Motor neuron (in vitro differentiated cells): Measurements from ENCODE around the gene BUB1. TPM values are rescaled to one million over a fixed set of nuclear protein-coding genes. Genes with fewer than 3 reads are reported as not detected.
A peak's percentile ranks its signal among the peaks of the same experiment; 100 is the strongest.

Experiments used
- ATAC-seq, 8 experiments: fragments of 200-7000 bp; cut with Tn5 transposase; replicated peaks in 6 of 8; 2 replicates each; pipeline ENCODE4 v1.8.0; 2021; ENCODE audit warnings: mild to moderate bottlenecking in 8 of 8, moderate library complexity in 8 of 8
- H3K27ac ChIP-seq, 2 donors: fragments of 250-450 bp; sonication (Bioruptor Pico); 2 replicates each; pipeline ENCODE4 v1.9.0; 2021; ENCODE audit warnings: antibody characterized with exemption in 2 of 2, mild to moderate bottlenecking in 2 of 2, moderate library complexity in 1 of 2
- H3K4me1 ChIP-seq, 2 donors: fragments of 250-450 bp; sonication (Bioruptor Pico); replicated peaks in 1 of 2; 2 replicates each; pipeline ENCODE4 v1.6.1; 2021; ENCODE audit warnings: antibody characterized with exemption in 2 of 2, mild to moderate bottlenecking in 2 of 2, moderate library complexity in 1 of 2
- H3K4me3 ChIP-seq, 5 donors: fragments of 250-450 bp; sonication (Bioruptor Pico); 2 replicates each; pipeline ENCODE4 v1.9.0; 2021; ENCODE audit warnings: antibody characterized with exemption in 5 of 5, mild to moderate bottlenecking in 5 of 5, moderate library complexity in 4 of 5
- WGBS, 10 experiments: fragments of 450-650 bp; shearing (Covaris generic); methylation state at CpG; one replicate each; pipeline ENCODE4 v1.0.0; 2022; 5-methylcytosine and 5-hydroxymethylcytosine counted together
- in situ Hi-C, 9 experiments: fragments of 400-800 bp; cut with MboI; loops; one replicate each; pipeline ENCODE4 v1.15.0; 2021; ENCODE audit warnings: low sequenced_read_pairs in 9 of 9, low pct_unique_long_range_greater_than_20kb in 2 of 9; ENCODE audit not compliant: unreplicated experiment in 9 of 9
- total RNA-seq, 8 experiments: library from RNA; unstranded; fragments of 300-600 nt; gene quantifications; 2 replicates each; pipeline versions ENCODE4 v1.2.3 to v1.2.4, GENCODE V29; 2022

Gene BUB1
- total RNA-seq, 8 experiments from 2014 or later, result 0.76 to 112 (median 17.4) TPM

DNA sequence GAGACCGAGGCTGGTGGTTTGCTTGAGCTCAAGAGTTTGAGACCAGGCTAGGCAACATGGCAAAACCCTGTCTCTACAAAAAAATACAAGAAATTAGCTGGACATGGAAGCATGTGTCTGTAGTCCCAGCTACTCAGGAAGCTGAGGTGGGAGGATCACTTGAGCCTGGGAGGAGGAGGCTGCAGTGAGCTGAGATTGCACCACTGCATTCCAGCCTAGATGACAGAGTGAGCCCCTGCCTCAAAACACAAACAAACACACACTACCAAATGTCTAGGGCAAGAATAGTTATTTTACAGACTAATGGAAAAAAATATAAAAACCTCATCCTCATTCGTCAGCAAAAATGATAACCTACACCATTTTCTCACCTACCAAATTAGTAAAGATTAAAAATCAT is 15.3 kb downstream of the BUB1 start:
- WGBS, 10 experiments, result 90 to 100% (median 100%) methylated on average over 1 to 2 of the region's 2 CpGs; no CpG with 5 or more reads in 1 of the 10 experiments
- Histone ChIP-seq H3K4me3 (no peak overlapping the region), H3K27ac (no peak overlapping the region), H3K4me1 (no peaks in the 10 kb centered on the region)
- no peak for ATAC-seq
- in situ Hi-C loops, result no loop called here

DNA sequence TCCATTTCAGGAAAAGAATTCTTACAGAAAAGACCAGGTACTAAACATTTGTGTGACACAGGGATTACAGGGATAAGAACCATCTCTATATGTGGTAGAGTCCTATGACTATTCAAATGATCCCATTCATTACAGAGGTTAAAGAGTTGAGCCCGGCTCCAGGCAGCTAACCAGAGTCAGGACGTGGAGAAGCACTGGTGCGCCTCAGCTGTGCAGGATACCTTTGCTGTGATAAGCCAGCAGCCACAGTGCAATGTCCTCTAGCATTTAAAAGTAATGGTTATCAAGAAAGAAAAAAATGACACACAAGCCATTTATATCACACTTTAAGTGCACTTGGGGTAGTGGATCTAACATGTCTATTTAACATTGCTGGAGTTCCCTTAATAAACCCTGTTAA is 17.3 kb downstream of the BUB1 start:
- 89 to 100% (median 100%) methylated on average over 1 to 3 of the region's 3 CpGs; no CpG with 5 or more reads in 5 of the 10 experiments for WGBS, 10 experiments
- Histone ChIP-seq H3K4me3 (no peak overlapping the region), H3K4me1 (no peaks in the 10 kb centered on the region), H3K27ac (no peak overlapping the region)
- in situ Hi-C loops, result no loop called here
- ATAC-seq, result no peak

DNA sequence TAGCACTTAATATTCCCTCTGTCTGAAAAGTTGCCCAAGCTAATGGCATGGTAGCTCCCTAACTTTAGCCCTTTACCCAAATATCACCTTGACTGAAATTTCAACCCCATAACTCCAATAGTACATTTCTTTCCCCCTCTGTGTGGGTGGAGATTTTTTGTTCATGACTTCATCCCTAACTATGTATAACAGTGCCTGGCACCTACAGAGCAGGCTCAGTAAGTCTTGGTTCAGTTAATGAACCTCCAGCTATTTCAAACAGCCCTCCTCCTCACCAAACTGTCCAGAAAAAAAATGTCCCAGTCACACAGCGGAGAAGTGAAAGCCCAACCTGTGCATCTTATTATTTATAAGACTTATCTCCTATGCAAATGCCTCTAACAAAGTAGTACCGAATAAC is 18.6 kb downstream of the BUB1 start:
- Histone ChIP-seq H3K4me3 (no peak overlapping the region), H3K27ac (no peak overlapping the region), H3K4me1 (no peaks in the 10 kb centered on the region)
- ATAC-seq, result no peak
- in situ Hi-C loops, result no loop called here
- WGBS, 10 experiments, result 90 to 100% (median 100%) methylated on average over 1 to 2 of the region's 2 CpGs; no CpG with 5 or more reads in 4 of the 10 experiments

DNA sequence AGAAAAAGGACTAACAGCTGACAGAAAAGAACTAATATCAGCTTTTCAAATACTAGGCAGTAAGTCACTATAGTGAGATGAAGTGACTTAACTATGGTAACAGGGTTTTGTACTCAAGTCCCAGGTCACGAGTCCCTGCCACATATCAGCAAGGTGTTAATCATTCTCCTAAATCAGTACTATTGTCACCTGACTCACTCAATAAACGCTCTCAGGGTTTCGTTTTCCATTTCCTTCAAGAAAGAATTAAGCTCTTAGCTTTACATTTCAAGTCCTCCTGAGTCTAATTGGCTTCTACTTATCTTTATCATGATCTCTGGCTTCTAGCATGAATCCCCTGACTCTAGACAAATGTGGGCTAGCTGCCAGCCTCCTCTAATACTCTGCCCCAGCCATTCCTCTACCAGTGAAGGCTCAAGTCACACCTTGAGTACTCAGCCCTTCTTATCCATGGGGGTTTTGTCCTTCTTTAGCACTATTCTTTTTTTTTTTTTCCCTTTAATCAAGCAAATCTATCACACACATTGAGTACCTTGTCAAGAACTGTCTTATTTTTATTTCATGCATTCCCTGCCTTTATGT is 20.0 kb downstream of the BUB1 start:
- WGBS, 10 experiments, result 88 to 100% (median 94%) methylated on average over 1 to 3 of the region's 3 CpGs; no CpG with 5 or more reads in 1 of the 10 experiments
- Histone ChIP-seq H3K4me1 (no peaks in the 10 kb centered on the region), H3K27ac (no peak overlapping the region), H3K4me3 (no peak overlapping the region)
- ATAC-seq, result no peak
- in situ Hi-C loops, result no loop called here

DNA sequence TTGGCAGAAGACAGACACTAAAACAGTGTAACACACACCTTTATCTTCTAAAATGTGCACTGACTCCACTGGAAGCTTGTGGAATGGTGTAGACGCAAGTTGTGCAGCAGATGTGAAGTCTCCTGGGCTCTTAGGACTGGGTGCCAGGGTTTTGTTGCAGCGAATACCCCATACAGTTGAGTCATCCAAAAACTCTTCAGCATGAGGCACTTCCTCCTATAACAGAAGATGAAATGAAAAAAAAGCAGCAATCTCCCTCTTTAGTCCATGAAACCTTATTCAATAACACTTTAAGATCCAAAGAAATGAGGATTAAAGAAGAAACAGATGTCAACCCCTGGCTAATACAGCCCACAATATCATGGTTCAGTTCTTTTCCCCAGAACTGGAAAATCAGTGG is 22.2 kb downstream of the BUB1 start:
- in situ Hi-C loops, result no loop called here
- Histone ChIP-seq H3K27ac (no peak overlapping the region), H3K4me3 (no peak overlapping the region), H3K4me1 (no peaks in the 10 kb centered on the region)
- no peak for ATAC-seq
- WGBS, 10 experiments, result 30 to 100% (median 84%) methylated on average over 1 to 2 of the region's 2 CpGs; no CpG with 5 or more reads in 2 of the 10 experiments

DNA sequence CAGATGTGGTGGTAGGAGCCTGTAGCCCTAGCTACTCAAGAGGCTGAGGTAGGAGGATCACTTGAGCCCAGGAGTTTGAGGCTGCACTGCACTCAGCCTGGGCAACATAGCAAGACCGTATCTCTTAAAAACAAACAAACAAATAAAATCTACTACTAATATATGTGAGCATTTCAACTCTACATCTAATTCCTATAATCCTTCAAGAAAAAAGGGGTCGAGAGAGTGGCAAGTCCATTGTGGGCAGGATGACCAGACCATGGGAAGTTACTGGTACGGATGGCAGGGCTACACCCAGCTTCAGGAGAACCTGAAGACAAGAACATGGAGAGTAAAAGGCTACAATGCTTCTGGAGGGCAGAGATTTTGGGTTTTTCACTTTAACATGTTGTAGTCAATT is 24.0 kb downstream of the BUB1 start:
- H3K4me3 ChIP-seq, result no peak overlapping the region
- 93 to 100% (median 100%) methylated on average over 1 to 3 of the region's 3 CpGs; no CpG with 5 or more reads in 1 of the 10 experiments for WGBS, 10 experiments
- H3K4me1 ChIP-seq, result no peaks in the 10 kb centered on the region
- H3K27ac ChIP-seq, result no peak overlapping the region
- ATAC-seq, result no peak
- in situ Hi-C loops, result no loop called here

DNA sequence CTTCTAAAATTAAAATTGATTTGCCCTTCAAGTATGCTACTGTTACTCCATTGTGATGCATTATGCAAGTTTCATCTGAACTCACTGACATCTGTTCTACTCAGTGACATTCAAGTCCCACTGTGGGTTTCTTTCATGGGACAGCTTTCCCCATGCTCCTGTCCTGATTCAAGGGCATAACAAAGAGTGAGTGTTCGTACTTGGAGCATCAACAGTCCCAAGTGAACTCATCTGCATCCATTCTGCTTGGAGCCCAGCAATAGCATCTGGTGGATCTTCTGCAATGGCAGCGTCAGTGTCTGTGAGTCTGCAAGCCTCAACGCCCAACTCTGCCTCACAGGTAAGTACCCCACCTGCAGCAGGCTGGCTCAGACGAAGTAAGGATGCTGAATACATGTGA is 27.5 kb downstream of the BUB1 start:
- in situ Hi-C loops, result no loop called here
- 83 to 100% (median 100%) methylated on average over 1 to 3 of the region's 4 CpGs; no CpG with 5 or more reads in 2 of the 10 experiments for WGBS, 10 experiments
- Histone ChIP-seq H3K4me3 (no peak overlapping the region), H3K4me1 (no peaks in the 10 kb centered on the region), H3K27ac (no peak overlapping the region)
- no peak for ATAC-seq

DNA sequence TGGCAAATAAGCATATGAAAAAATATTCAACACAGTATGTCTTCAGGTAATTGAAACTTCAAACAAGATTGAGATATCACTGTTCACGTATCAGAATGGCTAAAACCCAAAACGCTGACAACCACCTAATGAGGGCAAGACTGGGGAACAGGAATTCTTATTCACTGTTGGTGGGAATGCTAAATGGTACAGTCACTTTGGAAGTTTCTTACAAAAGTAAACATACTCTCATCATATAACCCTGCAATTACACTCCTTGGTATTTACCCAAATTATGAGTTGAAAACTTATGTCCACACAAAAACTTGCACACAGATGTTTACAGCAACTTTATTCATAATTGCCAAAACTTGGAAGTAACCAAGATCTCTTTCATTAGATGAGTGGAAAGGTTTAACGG is 30.1 kb downstream of the BUB1 start:
- Histone ChIP-seq H3K27ac (no peak overlapping the region), H3K4me1 (no peaks in the 10 kb centered on the region), H3K4me3 (no peak overlapping the region)
- in situ Hi-C loops, result no loop called here
- 74 to 100% (median 95%) methylated on average over 2 to 3 of the region's 3 CpGs; no CpG with 5 or more reads in 2 of the 10 experiments for WGBS, 10 experiments
- no peak for ATAC-seq

DNA sequence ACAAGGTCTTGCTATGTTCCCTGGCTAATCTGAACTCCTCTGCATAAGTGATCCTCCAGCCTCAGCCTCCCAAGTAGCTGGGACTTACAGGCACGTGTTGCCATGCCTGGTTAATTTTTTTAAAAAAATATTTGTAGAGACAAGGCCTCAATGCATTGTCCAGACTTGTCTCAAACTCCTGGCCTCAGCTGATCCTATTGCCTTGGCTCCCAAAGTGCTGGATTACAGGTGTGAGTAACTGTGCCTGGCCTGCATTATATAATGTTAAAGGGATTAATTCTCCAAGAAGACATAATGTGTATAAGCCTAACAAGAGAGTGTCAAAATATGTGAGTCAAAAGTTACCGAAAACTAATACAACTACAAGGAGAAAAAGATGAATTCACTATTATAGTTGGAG is 32.2 kb downstream of the BUB1 start:
- no peak for ATAC-seq
- no peak overlapping the region for H3K27ac ChIP-seq
- H3K4me3 ChIP-seq, result no peak overlapping the region
- in situ Hi-C loops, result no loop called here
- WGBS, 10 experiments, result 80 to 100% (median 90%) methylated on average over 1 to 2 of the region's 2 CpGs; no CpG with 5 or more reads in 3 of the 10 experiments
- H3K4me1 ChIP-seq, result no peaks in the 10 kb centered on the region

DNA sequence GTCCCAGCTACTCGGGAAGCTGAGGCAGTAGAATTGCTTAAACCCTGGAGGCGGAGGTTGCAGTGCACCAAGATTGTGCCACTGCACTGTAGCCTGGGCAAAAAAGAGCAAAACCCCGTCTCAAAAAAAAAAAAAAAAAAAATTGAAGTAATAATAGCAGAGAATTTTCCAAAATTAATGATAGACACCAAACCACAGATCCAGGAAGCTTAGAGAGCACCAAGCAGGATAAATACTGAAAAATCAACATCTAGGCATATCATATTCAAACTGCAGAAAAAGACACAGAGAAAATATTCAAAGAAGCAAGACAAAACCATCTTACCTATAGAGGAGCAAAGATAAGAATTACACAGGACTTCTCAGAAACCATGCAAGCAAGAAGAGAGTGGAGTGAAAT is 33.5 kb downstream of the BUB1 start:
- ATAC-seq, result no peak
- Histone ChIP-seq H3K4me3 (no peak overlapping the region), H3K27ac (no peak overlapping the region), H3K4me1 (no peaks in the 10 kb centered on the region)
- in situ Hi-C loops, result no loop called here
- 83 to 100% (median 97%) methylated on average over 1 to 3 of the region's 3 CpGs; no CpG with 5 or more reads in 1 of the 10 experiments for WGBS, 10 experiments

DNA sequence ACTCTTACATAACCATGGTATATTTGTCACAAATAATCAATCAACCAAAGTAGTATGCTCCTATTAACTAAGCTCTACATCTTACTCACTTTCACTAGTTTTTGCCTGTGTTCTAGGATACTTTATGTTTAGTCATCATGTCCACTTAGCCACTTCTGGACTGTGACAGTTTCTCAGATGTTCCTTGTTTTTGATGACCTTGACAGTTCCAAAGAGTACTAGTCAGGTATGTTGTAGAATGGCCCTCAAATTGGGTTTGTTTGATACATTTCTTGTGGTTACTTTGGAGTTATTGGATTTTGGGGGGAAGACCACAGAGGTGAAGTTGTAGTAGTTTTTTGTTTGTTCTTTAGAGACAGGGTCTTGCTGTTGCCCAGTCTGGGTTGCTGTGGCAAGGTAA is 35.5 kb downstream of the BUB1 start:
- in situ Hi-C loops, result no loop called here

DNA sequence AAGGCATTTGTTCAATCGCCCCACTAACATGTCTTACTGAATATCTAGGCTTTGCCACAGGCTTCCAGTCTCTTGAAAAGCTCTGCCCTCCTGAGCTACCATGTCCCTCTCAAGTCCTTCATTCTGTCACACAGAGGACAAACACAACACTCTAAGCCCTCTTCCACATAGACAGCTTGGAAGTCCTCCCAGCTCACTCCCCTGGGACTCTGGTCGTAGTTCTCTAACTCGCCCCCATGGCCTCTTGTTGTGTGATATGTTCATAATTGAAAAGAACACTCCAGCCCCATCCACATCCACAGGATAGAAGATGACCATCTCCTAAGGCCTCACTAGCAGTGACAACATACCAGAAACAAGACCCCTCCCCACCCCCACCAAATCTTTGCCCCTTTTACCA is 37.9 kb downstream of the BUB1 start:
- ATAC-seq, result no peak
- no peak overlapping the region for H3K27ac ChIP-seq
- WGBS, 10 experiments, result 67 to 100% (median 95%) methylated on average over 1 to 3 of the region's 3 CpGs; no CpG with 5 or more reads in 4 of the 10 experiments
- H3K4me1 ChIP-seq, result no peaks in the 10 kb centered on the region
- H3K4me3 ChIP-seq, result no peak overlapping the region
- in situ Hi-C loops, result no loop called here

More for the DNA sequence above, 35.5 kb downstream of the BUB1 start:
- Histone ChIP-seq H3K27ac (no peak overlapping the region), H3K4me3 (no peak overlapping the region), H3K4me1 (no peaks in the 10 kb centered on the region)
- ATAC-seq, result no peak

DNA sequence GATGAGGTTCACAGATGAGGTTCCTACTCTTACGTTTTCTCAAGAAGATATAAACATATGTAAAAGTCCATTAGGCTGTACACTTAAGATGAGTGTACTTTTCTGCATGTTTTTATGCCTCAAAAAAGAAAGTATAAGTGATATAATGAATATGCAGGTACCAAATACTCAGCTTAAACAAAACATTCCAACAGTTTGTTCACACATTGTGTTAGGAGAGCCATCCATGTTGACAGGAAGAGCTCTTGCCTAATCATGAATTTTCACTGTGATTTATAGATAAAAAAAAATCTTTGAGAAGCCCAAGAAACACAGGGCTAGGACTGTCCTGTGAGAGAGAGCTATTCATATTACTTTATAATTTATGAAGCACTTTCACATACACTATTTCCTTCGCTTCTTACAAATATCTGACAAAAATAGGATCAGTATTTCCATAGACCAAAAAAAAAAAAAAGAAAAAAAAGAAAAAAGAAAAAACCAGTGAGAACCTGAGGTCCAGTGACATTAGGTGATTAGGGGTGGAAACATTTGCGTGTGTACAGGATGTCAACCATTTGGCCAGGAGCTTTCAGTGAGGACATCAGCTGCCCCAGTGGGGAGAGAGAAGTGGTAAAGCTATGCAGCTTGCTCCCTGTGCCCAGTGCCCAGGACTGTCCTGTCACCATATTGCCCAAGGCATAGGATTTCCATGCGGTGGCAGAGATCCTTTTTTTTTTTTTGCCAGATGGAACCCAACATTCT is 38.7 kb downstream of the BUB1 start:
- 56 to 100% (median 94%) methylated on average over 2 to 4 of the region's 4 CpGs for WGBS, 10 experiments
- ATAC-seq, result peak in 3 of 8 experiments; percentile 65 to 73 (median 67)
- in situ Hi-C loops, result no loop called here
- H3K4me3 ChIP-seq, result no peak overlapping the region
- no peak overlapping the region for H3K27ac ChIP-seq
- H3K4me1 ChIP-seq, result no peaks in the 10 kb centered on the region

DNA sequence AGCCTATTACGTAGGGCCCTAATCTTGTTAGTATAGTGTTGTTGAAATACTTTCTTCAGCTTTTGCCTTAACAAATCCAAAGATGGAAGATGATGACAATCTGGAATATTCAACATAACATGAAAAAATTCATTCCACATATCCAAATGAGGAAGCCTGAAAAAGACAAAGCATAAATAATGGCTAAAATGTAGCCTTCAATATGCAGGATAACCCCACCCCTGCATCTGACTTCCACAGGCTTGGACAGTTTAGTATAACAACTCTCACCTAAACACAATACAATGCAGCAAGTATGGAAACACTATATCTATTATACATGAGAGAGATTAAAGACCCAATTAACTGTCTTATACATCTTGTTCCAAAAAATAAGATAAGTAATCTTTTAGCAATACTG is 39.9 kb downstream of the BUB1 start:
- Histone ChIP-seq H3K27ac (no peak overlapping the region), H3K4me3 (no peak overlapping the region), H3K4me1 (no peaks in the 10 kb centered on the region)
- in situ Hi-C loops, result no loop called here
- ATAC-seq, result peak in 3 of 8 experiments; percentile 76 to 81 (median 77)
- WGBS, 10 experiments, result 0 to 100% (median 100%) methylated on average over 1 of the region's 1 CpG; no CpG with 5 or more reads in 1 of the 10 experiments
